GM12891 (cell line): Measurements from ENCODE around the gene COX5A.
"Not testable (repeated sequence)": the region's sequence is repeated elsewhere in the genome, so short reads cannot be mapped to it uniquely, and the experiment has no call there.

Experiments
- PAX5 ChIP-seq: IDR thresholded peaks from 2 replicates; pipeline ENCODE4 v1.6.1; 2011; ENCODE audit warnings: low read length, moderate library complexity, mild to moderate bottlenecking; ENCODE audit not compliant: insufficient read depth, severe bottlenecking
- POLR2A ChIP-seq: IDR thresholded peaks from 2 replicates; pipeline ENCODE4 v1.6.1; 2011; ENCODE audit warnings: low read depth, low read length, control low read depth
- POLR2AphosphoS5 ChIP-seq: IDR thresholded peaks from 2 replicates; pipeline ENCODE4 v1.6.1; 2011; ENCODE audit warnings: low read depth, low read length, control low read depth
- POU2F2 ChIP-seq: IDR thresholded peaks from 2 replicates; pipeline ENCODE4 v1.6.1; 2011; ENCODE audit warnings: low read depth, mild to moderate bottlenecking, control low read depth, low read length, moderate library complexity
- SPI1 ChIP-seq: IDR thresholded peaks from 2 replicates; pipeline ENCODE4 v1.6.1; 2011; ENCODE audit warnings: low read depth, low read length, control low read depth
- TAF1 ChIP-seq: IDR thresholded peaks from 2 replicates; pipeline ENCODE4 v1.6.1; 2011; ENCODE audit warnings: low read depth, low read length, control low read depth

GRCh38 chr15:74887537-74888193 is 50.2 kb downstream of the COX5A start:
- TF ChIP-seq POLR2A, POLR2AphosphoS5, TAF1, PAX5, SPI1, POU2F2: not testable (repeated sequence)
